ENCODE results near the gene NEXN. TPM values are rescaled to one million over a fixed set of nuclear protein-coding genes. Genes with fewer than 3 reads are reported as not detected.
"Not testable (repeated sequence)": the region's sequence is repeated elsewhere in the genome, so short reads cannot be mapped to it uniquely, and the experiment has no call there.

NEXN gene
- total RNA-seq, 2 donors from 2014 or later, result 269 to 295 TPM

DNA sequence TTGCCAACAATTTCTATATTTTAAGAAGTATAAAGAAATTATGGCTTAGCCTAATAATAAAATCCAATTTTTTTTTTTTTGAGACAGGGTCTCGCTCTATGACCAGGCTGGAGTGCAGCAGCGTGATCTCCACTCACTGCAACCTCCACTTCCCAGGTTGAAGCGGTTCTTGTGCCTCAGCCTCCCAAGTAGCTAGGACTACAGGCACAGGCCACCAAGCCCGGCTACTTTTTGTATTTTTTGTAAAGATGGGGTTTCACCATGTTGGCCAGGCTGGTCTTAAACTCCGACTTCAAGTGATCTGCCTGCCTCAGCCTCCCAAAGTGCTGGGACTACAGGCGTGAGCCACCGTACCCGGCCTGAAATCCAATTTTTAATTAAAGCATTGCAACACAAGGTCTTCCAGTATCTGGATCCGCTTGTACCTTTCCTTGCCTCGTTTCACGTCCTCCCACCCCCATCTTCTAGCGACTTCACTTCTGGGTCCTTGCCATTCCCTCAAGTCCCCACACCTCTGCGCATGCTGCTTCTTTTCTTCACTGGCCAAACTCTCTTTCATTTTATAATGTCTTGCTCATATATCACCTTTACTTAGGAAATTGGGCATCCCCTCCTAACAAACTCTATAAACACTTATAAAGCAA, 88.1 kb downstream of the NEXN start:
- Histone ChIP-seq H3K4me1 (peaks cover 0 to 52% of the 10 kb centered on the region in 2 donors), H3K4me3 (peak overlapping the region in 1 of 2 donors; percentile 61), H3K36me3 (peaks cover 3% of the 10 kb centered on the region), H3K27ac (no peak overlapping the region), H3K9me3 (no peaks in the 10 kb centered on the region), H3K27me3 (no peaks in the 10 kb centered on the region)
- TF ChIP-seq, protein P1, sequence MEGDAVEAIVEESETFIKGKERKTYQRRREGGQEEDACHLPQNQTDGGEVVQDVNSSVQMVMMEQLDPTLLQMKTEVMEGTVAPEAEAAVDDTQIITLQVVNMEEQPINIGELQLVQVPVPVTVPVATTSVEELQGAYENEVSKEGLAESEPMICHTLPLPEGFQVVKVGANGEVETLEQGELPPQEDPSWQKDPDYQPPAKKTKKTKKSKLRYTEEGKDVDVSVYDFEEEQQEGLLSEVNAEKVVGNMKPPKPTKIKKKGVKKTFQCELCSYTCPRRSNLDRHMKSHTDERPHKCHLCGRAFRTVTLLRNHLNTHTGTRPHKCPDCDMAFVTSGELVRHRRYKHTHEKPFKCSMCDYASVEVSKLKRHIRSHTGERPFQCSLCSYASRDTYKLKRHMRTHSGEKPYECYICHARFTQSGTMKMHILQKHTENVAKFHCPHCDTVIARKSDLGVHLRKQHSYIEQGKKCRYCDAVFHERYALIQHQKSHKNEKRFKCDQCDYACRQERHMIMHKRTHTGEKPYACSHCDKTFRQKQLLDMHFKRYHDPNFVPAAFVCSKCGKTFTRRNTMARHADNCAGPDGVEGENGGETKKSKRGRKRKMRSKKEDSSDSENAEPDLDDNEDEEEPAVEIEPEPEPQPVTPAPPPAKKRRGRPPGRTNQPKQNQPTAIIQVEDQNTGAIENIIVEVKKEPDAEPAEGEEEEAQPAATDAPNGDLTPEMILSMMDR (IDR thresholded peaks at IDR 0.05), result no peak
- DNase-seq (ENCODE audit: low spot score), result no peak

DNA sequence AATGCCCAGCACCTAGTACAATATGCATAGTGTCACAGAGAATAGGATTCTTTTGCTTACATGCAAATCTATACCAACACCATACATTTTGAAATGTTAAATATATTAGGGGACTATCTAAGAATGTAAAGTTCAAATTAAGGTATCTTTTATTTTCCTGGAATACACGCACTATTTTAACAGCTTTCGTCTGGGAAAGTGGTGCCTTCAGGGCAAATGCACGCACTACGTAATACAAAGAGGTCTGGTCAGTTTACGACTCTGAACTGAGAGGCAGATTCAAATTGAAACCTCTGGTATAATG, 89.5 kb downstream of the NEXN start:
- H3K27me3 ChIP-seq, result no peaks in the 10 kb centered on the region
- H3K4me3 ChIP-seq, result peak overlapping the region; percentile 61 to 85
- H3K36me3 ChIP-seq, result peaks cover 3% of the 10 kb centered on the region
- TF ChIP-seq, protein P1 (IDR thresholded peaks at IDR 0.05), result no peak
- DNase-seq (ENCODE audit: low spot score), result no peak
- H3K4me1 ChIP-seq, result peaks cover 0 to 46% of the 10 kb centered on the region in 2 donors
- H3K9me3 ChIP-seq, result no peaks in the 10 kb centered on the region
- H3K27ac ChIP-seq, result peak overlapping the region; percentile 91 to 97

DNA sequence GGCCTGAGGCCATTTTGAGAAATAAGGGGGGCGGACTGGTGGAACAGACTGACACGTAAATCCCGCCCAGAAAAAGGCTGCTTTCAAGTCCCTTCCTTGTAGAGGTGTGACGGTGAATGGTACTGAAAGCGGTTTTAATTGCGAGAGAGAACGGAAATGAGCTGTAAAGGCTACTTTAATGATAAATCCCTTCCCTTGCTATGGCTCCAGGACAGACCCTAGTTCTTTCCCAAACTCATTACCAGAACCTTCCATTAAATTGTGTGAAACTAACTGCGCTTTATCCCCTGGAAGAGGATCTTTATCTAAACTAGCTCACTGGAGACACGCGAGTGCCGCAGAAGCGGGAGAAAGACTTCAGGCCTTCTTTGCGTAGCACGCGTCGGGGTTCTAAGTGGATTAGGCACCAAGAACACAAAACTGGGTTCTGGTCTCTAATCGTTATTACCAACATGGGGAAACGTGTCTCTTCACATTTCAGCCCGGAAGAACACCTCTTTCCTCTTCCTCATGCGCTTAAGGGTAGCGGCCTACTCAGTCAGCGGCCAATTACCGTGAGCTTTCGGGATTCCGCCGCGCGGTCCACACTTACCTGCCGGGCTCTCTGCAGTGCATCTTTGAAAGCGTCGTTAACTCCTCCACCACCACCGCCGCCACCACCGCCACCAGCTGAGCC, 90.0 kb downstream of the NEXN start:
- Histone ChIP-seq H3K4me1 (peaks cover 0 to 46% of the 10 kb centered on the region in 2 donors), H3K27me3 (no peaks in the 10 kb centered on the region), H3K36me3 (peaks cover 3% of the 10 kb centered on the region), H3K27ac (peak overlapping the region; percentile 91 to 97), H3K4me3 (peak overlapping the region; percentile 61 to 85), H3K9me3 (no peaks in the 10 kb centered on the region)
- DNase-seq (ENCODE audit: low spot score), result peak; percentile 82
- TF ChIP-seq, protein P1 (IDR thresholded peaks at IDR 0.05), result no peak

DNA sequence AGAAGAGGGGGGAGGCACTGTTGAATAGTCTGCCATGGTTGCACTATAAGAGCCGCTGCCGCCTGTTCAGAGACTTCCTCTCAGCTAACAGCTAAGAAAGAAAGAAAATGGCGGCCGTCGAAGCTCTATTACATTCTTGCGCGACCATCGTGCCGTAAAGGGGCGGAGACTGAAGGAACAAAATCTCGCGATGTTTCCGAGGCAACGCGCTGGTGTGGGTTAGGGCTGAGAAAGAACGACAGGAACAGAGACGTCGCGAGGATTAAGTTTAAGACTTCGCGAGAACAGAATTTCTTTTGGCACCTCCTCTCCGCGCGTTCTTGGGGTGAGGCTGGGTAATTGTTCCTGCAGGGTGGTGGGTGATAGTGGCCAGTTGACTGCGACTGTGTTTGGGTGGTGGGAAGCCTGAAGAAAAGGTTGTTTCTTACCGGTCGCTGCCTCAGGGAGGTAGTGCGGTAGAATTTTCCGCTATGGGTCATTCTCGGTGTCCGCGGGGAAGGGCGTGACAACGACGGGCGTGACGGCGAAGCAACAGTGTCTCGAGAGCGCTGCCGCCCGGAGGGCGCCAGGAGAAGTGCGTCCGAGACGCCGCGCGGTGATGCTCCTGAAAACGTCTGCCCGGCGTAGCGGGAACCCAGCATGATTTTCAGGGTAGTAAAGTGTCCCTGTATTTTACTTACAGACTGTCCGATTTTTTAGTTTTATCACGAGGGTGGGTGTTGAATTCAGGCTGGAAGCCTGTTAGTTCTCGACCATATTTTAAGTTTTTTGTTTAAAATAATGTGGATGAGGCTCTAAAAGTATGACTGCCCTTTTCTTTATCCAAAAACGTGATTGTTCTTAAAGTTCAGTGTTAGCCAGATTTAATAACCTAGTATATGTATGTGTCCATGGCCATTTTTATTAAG, 90.8 kb downstream of the NEXN start, which contains the start of gene FUBP1:
Gene FUBP1 (minus strand): TSS at position 104 of the 908 bp plus-strand sequence. CDS start 68 bp downstream, at position 36.
- Histone ChIP-seq H3K27me3 (no peaks in the 10 kb centered on the region), H3K4me3 (peak within 1 kb of the TSS; percentile 61 to 85), H3K9me3 (no peaks in the 10 kb centered on the region), H3K4me1 (peaks cover 0 to 51% of the 10 kb centered on the region in 2 donors), H3K27ac (peak within 1 kb of the TSS; percentile 91 to 97), H3K36me3 (peaks cover 3% of the 10 kb centered on the region)
- peak; percentile 98 for DNase-seq (ENCODE audit: low spot score)
- TF ChIP-seq, protein P1 (IDR thresholded peaks at IDR 0.05), result peak; percentile 54 to 73

DNA sequence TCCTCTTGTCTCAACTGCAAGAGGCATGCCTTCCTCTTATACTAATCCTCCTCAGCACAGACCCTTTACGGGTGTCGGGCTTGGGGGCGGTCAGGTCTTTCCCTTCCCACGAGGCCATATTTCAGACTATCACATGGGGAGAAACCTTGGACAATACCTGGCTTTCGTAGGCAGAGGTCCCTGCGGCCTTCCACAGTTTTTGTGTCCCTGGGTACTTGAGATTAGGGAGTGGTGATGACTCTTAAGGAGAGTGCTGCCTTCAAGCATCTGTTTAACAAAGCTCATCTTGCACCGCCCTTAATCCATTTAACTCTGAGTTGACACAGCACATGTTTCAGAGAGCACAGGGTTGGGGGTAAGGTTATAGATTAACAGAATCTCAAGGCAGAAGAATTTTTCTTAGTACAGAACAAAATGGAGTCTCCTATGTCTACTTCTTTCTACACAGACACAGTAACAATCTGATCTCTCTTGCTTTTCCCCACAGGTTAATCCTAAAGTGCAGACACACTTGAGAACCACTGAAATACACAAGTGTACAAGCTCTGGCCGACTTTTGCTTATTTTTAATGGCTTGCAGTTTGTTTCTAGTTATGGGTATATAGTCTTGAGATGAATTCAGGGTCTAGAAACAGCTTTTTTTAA, 95.0 kb downstream of the NEXN start:
- not testable (repeated sequence) for H3K27me3 ChIP-seq; H3K36me3 ChIP-seq; H3K4me3 ChIP-seq; DNase-seq (ENCODE audit: low spot score); H3K9me3 ChIP-seq
- peak overlapping the region; percentile 25 to 59 for H3K27ac ChIP-seq
- peaks cover 0 to 39% of the 10 kb centered on the region in 2 donors for H3K4me1 ChIP-seq
